Esophagus (tissue), 2 donors: Measurements from ENCODE around the gene KYAT1. TPM values are rescaled to one million over a fixed set of nuclear protein-coding genes. Genes with fewer than 3 reads are reported as not detected.

Experiments
- H3K27ac ChIP-seq, 2 donors: one replicate each; pipeline ENCODE4 v1.5.1; 2013; ENCODE audit warnings: low read depth in 2 of 2, mild to moderate bottlenecking in 2 of 2, inconsistent platforms in 1 of 2, low read length in 1 of 2, moderate library complexity in 1 of 2
- H3K27me3 ChIP-seq, 2 donors: one replicate each; pipeline ENCODE4 v1.6.1; 2013; ENCODE audit warnings: low read length in 2 of 2, control low read depth in 1 of 2, mild to moderate bottlenecking in 1 of 2; ENCODE audit not compliant: insufficient read depth in 2 of 2, control insufficient read depth in 1 of 2
- H3K36me3 ChIP-seq, 2 donors: one replicate each; pipeline ENCODE4 v1.6.1; 2013; ENCODE audit warnings: low read length in 1 of 2; ENCODE audit not compliant: control insufficient read depth in 2 of 2, insufficient read depth in 2 of 2
- H3K4me1 ChIP-seq, 2 donors: one replicate each; pipeline ENCODE4 v1.6.1; 2013; ENCODE audit warnings: low read length in 1 of 2; ENCODE audit not compliant: control insufficient read depth in 2 of 2, insufficient read depth in 2 of 2
- H3K4me3 ChIP-seq, 2 donors: one replicate each; pipeline ENCODE4 v1.5.1; 2013; ENCODE audit warnings: low read length in 2 of 2, mild to moderate bottlenecking in 2 of 2, low read depth in 1 of 2, moderate library complexity in 1 of 2
- H3K9me3 ChIP-seq, 2 donors: one replicate each; pipeline ENCODE4 v1.6.1; 2013; ENCODE audit warnings: mild to moderate bottlenecking in 2 of 2, low read depth in 1 of 2, low read length in 1 of 2, moderate library complexity in 1 of 2; ENCODE audit not compliant: control insufficient read depth in 2 of 2, insufficient read depth in 1 of 2
- whole genome bisulfite sequencing, 2 donors: extraction: QIAGEN DNeasy Blood & Tissue Kit; methylation state at CpG; one replicate each; pipeline ENCODE4 v1.1.7; 2013; 5-methylcytosine and 5-hydroxymethylcytosine counted together
- polyA plus RNA-seq, 2 donors: library from polyadenylated mRNA; stranded (reverse); fragments of 200-250 nt; gene quantifications; one replicate each; pipeline ENCODE4 v1.2.3, GENCODE V29; 2013
- donor health status: healthy with polysubstance abuse.
- donor health status: Bipolar disorder and iron deficiency.

KYAT1 gene
- polyA plus RNA-seq, 2 donors: 4.0 to 6.7 TPM

GRCh38 chr9:128909859-128910258, 28.1 kb upstream of the KYAT1 start:
- H3K4me1 ChIP-seq: peaks cover 12 to 42% of the 10 kb centered on the region in 2 donors
- H3K9me3 ChIP-seq: no peaks in the 10 kb centered on the region
- H3K27me3 ChIP-seq: no peaks in the 10 kb centered on the region
- no peak overlapping the region for H3K4me3 ChIP-seq
- WGBS, 2 donors: 77 to 81% methylated on average over 4 of the region's 4 CpGs
- peak overlapping the region; percentile 12 to 19 for H3K27ac ChIP-seq
- peaks cover 21 to 52% of the 10 kb centered on the region in 2 donors for H3K36me3 ChIP-seq

GRCh38 chr9:128908372-128908771, 26.6 kb upstream of the KYAT1 start:
- H3K9me3 ChIP-seq: no peaks in the 10 kb centered on the region
- H3K36me3 ChIP-seq: peaks cover 21 to 43% of the 10 kb centered on the region in 2 donors
- no peak overlapping the region for H3K4me3 ChIP-seq
- no peak overlapping the region for H3K27ac ChIP-seq
- WGBS, 2 donors: 98% methylated on average over 24 of the region's 24 CpGs
- peaks cover 9 to 30% of the 10 kb centered on the region in 2 donors for H3K4me1 ChIP-seq
- H3K27me3 ChIP-seq: no peaks in the 10 kb centered on the region

- Histone ChIP-seq H3K27me3 (no peaks in the 10 kb centered on the region), H3K36me3 (peaks cover 21 to 46% of the 10 kb centered on the region in 2 donors), H3K9me3 (no peaks in the 10 kb centered on the region), H3K27ac (peak overlapping the region in 1 of 2 donors; percentile 6), H3K4me3 (no peak overlapping the region), H3K4me1 (peaks cover 2 to 30% of the 10 kb centered on the region in 2 donors)
- WGBS, 2 donors: 47 to 49% methylated on average over 2 of the region's 2 CpGs
These were observed 25.0 kb upstream of the KYAT1 start for GRCh38 chr9:128906741-128907140.

- Histone ChIP-seq H3K9me3 (no peaks in the 10 kb centered on the region), H3K4me1 (peaks cover 4 to 23% of the 10 kb centered on the region in 2 donors), H3K4me3 (no peak overlapping the region), H3K27ac (no peak overlapping the region), H3K27me3 (no peaks in the 10 kb centered on the region), H3K36me3 (peaks cover 21 to 46% of the 10 kb centered on the region in 2 donors)
- 90 to 92% methylated on average over 7 of the region's 7 CpGs for WGBS, 2 donors
These were observed 24.2 kb upstream of the KYAT1 start for GRCh38 chr9:128905964-128906363.

- H3K4me1 ChIP-seq: peaks cover 6 to 19% of the 10 kb centered on the region in 2 donors
- H3K27ac ChIP-seq: peak overlapping the region; percentile 68 to 98
These were observed 22.3 kb upstream of the KYAT1 start for GRCh38 chr9:128903871-128904620.

GRCh38 chr9:128903079-128903461, 21.3 kb upstream of the KYAT1 start:
- no peaks in the 10 kb centered on the region for H3K27me3 ChIP-seq
- WGBS, 2 donors: 74 to 78% methylated on average over 2 of the region's 2 CpGs
- no peak overlapping the region for H3K4me3 ChIP-seq
- peaks cover 13 to 18% of the 10 kb centered on the region in 2 donors for H3K36me3 ChIP-seq
- H3K4me1 ChIP-seq: peaks cover 14 to 28% of the 10 kb centered on the region in 2 donors
- no peaks in the 10 kb centered on the region for H3K9me3 ChIP-seq
- H3K27ac ChIP-seq: peak overlapping the region; percentile 98 to 99

More at GRCh38 chr9:128903871-128904620, 22.3 kb upstream of the KYAT1 start:
- 72 to 81% methylated on average over 10 of the region's 10 CpGs for WGBS, 2 donors
- no peaks in the 10 kb centered on the region for H3K27me3 ChIP-seq
- H3K9me3 ChIP-seq: no peaks in the 10 kb centered on the region
- no peak overlapping the region for H3K4me3 ChIP-seq
- peaks cover 16 to 27% of the 10 kb centered on the region in 2 donors for H3K36me3 ChIP-seq

GRCh38 chr9:128902351-128903078, 20.8 kb upstream of the KYAT1 start:
- Histone ChIP-seq H3K9me3 (no peaks in the 10 kb centered on the region), H3K27ac (peak overlapping the region; percentile 98 to 99), H3K4me3 (no peak overlapping the region), H3K36me3 (peaks cover 8 to 12% of the 10 kb centered on the region in 2 donors), H3K4me1 (peaks cover 14 to 28% of the 10 kb centered on the region in 2 donors), H3K27me3 (no peaks in the 10 kb centered on the region)
- 29 to 41% methylated on average over 23 of the region's 23 CpGs for WGBS, 2 donors

GRCh38 chr9:128901822-128902221, 20.1 kb upstream of the KYAT1 start:
- 64 to 72% methylated on average over 5 of the region's 5 CpGs for WGBS, 2 donors
- H3K4me3 ChIP-seq: no peak overlapping the region
- no peaks in the 10 kb centered on the region for H3K27me3 ChIP-seq
- H3K4me1 ChIP-seq: peaks cover 14 to 28% of the 10 kb centered on the region in 2 donors
- peaks cover 4 to 6% of the 10 kb centered on the region in 2 donors for H3K36me3 ChIP-seq
- peak overlapping the region; percentile 98 to 99 for H3K27ac ChIP-seq
- H3K9me3 ChIP-seq: no peaks in the 10 kb centered on the region

GRCh38 chr9:128901379-128901778, 19.6 kb upstream of the KYAT1 start:
- Histone ChIP-seq H3K27ac (peak overlapping the region; percentile 98 to 99), H3K4me1 (peaks cover 14 to 28% of the 10 kb centered on the region in 2 donors), H3K36me3 (peaks cover 4 to 6% of the 10 kb centered on the region in 2 donors), H3K27me3 (no peaks in the 10 kb centered on the region), H3K9me3 (no peaks in the 10 kb centered on the region), H3K4me3 (no peak overlapping the region)
- WGBS, 2 donors: 74 to 81% methylated on average over 7 of the region's 7 CpGs
